IMR-90 (cell line): ENCODE measurements around the gene SLC38A11. TPM values are rescaled to one million over a fixed set of nuclear protein-coding genes. Genes with fewer than 3 reads are reported as not detected.
"Not testable (repeated sequence)": the region's sequence is repeated elsewhere in the genome, so short reads cannot be mapped to it uniquely, and the experiment has no call there.

Source experiments
- ATAC-seq: fragments of 200-7000 bp; cut with Tn5 transposase; 2 replicates; pipeline ENCODE4 v1.9.1; 2020; ENCODE audit warnings: low read depth, mild to moderate bottlenecking, moderate library complexity
- BruUV-seq: library from RNA; stranded (reverse); fragments of 400-500 nt; replicated peaks from 2 replicates; lab custom pipeline; 2021; lab: Mats Ljungman, UMichigan
- CTCF ChIA-PET: fragments of 300-600 bp; formaldehyde crosslinking; extraction: SDS; loops from one replicate; lab custom pipeline; 2021; ENCODE audit warnings: antibody characterized with exemption; lab: Yijun Ruan, JAX
- POLR2A ChIA-PET: fragments of 300-600 bp; sonication (Branson Sonifier 250); formaldehyde crosslinking; loops from one replicate; lab custom pipeline; 2022; ENCODE audit warnings: antibody characterized with exemption; ENCODE audit not compliant: unreplicated experiment; lab: Charles Lee
- DNase-seq: peaks from one replicate; pipeline ENCODE4 v3.0.0; 2013
- H2AFZ ChIP-seq: replicated peaks from 2 replicates; pipeline ENCODE3; 2013; ENCODE audit warnings: low read length, mild to moderate bottlenecking; ENCODE audit not compliant: poor library complexity
- H2AK5ac ChIP-seq: 2 replicates; pipeline ENCODE4 v1.6.1; 2013; ENCODE audit warnings: low read depth, low read length, inconsistent platforms
- H2AK9ac ChIP-seq: replicated peaks from 2 replicates; pipeline ENCODE3; 2013; ENCODE audit warnings: mild to moderate bottlenecking, low read depth, low read length, moderate library complexity; ENCODE audit not compliant: poor library complexity
- H2BK120ac ChIP-seq: 2 replicates; pipeline ENCODE4 v1.6.1; 2013; ENCODE audit warnings: low read depth, low read length, inconsistent platforms
- H2BK15ac ChIP-seq: 3 replicates; pipeline ENCODE4 v1.6.1; 2013; ENCODE audit warnings: low read depth, low read length, inconsistent platforms
- H2BK20ac ChIP-seq: 2 replicates; pipeline ENCODE4 v1.6.1; 2013; ENCODE audit warnings: low read depth, mild to moderate bottlenecking, inconsistent platforms, low read length, moderate library complexity
- H2BK5ac ChIP-seq: 2 replicates; pipeline ENCODE4 v1.6.1; 2013; ENCODE audit warnings: mild to moderate bottlenecking, low read depth, low read length, inconsistent platforms; ENCODE audit not compliant: poor library complexity, severe bottlenecking
- H3K14ac ChIP-seq: replicated peaks from 2 replicates; pipeline ENCODE4 v1.6.1; 2013; ENCODE audit warnings: low read depth, low read length, inconsistent platforms
- H3K18ac ChIP-seq: 2 replicates; pipeline ENCODE4 v1.6.1; 2013; ENCODE audit warnings: low read depth, low read length, control low read depth
- H3K23ac ChIP-seq: 2 replicates; pipeline ENCODE4 v1.6.1; 2013; ENCODE audit warnings: low read depth, low read length, inconsistent platforms
- H3K27ac ChIP-seq: 2 replicates; pipeline ENCODE4 v1.5.1; 2013; ENCODE audit warnings: mild to moderate bottlenecking, control low read depth, low read length; ENCODE audit not compliant: insufficient read depth
- H3K27me3 ChIP-seq: 2 replicates; pipeline ENCODE4 v1.6.1; 2013; ENCODE audit warnings: low read length; ENCODE audit not compliant: control insufficient read depth, insufficient read depth
- H3K36me3 ChIP-seq: 2 replicates; pipeline ENCODE4 v1.6.1; 2013; ENCODE audit warnings: low read length, mixed read lengths; ENCODE audit not compliant: control insufficient read depth, insufficient read depth
- H3K4ac ChIP-seq: 2 replicates; pipeline ENCODE4 v1.6.1; 2013; ENCODE audit warnings: low read depth, low read length, inconsistent platforms
- H3K4me1 ChIP-seq: 2 replicates; pipeline ENCODE4 v1.6.1; 2013; ENCODE audit warnings: low read length, mixed read lengths; ENCODE audit not compliant: control insufficient read depth, insufficient read depth
- H3K4me2 ChIP-seq: 2 replicates; pipeline ENCODE4 v1.6.1; 2013; ENCODE audit warnings: low read depth, mild to moderate bottlenecking, control low read depth, low read length, moderate library complexity
- H3K4me3 ChIP-seq: 2 replicates; pipeline ENCODE4 v1.5.1; 2013; ENCODE audit warnings: low read depth, mild to moderate bottlenecking, control low read depth, low read length, moderate library complexity; ENCODE audit not compliant: insufficient read depth
- H3K56ac ChIP-seq: 2 replicates; pipeline ENCODE4 v1.6.1; 2013; ENCODE audit warnings: low read length, inconsistent platforms; ENCODE audit not compliant: insufficient read depth; ENCODE audit errors: extremely low read depth
- H3K79me1 ChIP-seq, 2 experiments: 2 replicates each; pipeline ENCODE4 v1.6.1; 2013; ENCODE audit warnings: low read length in 2 of 2, inconsistent platforms in 1 of 2, low read depth in 1 of 2
- H3K9ac ChIP-seq: 2 replicates; pipeline ENCODE4 v1.6.1; 2013; ENCODE audit warnings: low read depth, low read length, control low read depth
- H3K9me1 ChIP-seq: 2 replicates; pipeline ENCODE4 v1.6.1; 2013; ENCODE audit warnings: low read length, inconsistent platforms; ENCODE audit not compliant: insufficient read depth
- H3K9me3 ChIP-seq: 2 replicates; pipeline ENCODE4 v1.6.1; 2013; ENCODE audit warnings: low read length; ENCODE audit not compliant: control insufficient read depth, insufficient read depth
- H4K20me1 ChIP-seq: 2 replicates; pipeline ENCODE4 v1.6.1; 2013; ENCODE audit warnings: low read length, inconsistent platforms; ENCODE audit not compliant: insufficient read depth
- H4K5ac ChIP-seq: 2 replicates; pipeline ENCODE4 v1.6.1; 2013; ENCODE audit warnings: mild to moderate bottlenecking, low read depth, low read length, control low read depth
- H4K8ac ChIP-seq, 2 experiments: 2 replicates each; pipeline ENCODE4 v1.6.1; 2013; ENCODE audit warnings: low read depth in 2 of 2, low read length in 2 of 2, control low read depth in 1 of 2, inconsistent platforms in 1 of 2
- H4K91ac ChIP-seq: 2 replicates; pipeline ENCODE4 v1.6.1; 2013; ENCODE audit warnings: low read depth, low read length, inconsistent platforms; ENCODE audit not compliant: insufficient read depth
- NFE2L2 ChIP-seq: fragments of 150-350 bp; IDR thresholded peaks from 2 replicates; pipeline ENCODE4 v1.6.1; 2016; ENCODE audit warnings: low read depth, mild to moderate bottlenecking, low read length
- WGBS, 2 experiments: methylation state at CpG; one replicate each; pipeline versions ENCODE4 v1.1.5 to v1.1.7; 2013; ENCODE audit warnings: missing lambda C conversion rate in 2 of 2; ENCODE audit not compliant: insufficient read length in 1 of 2; ENCODE audit errors: extremely low coverage in 2 of 2; 5-methylcytosine and 5-hydroxymethylcytosine counted together
- dilution Hi-C: fragments of 300-500 bp; cut with HindIII; formaldehyde crosslinking; loops from one replicate; pipeline ENCODE4 v1.14.3; 2018; ENCODE audit warnings: low sequenced_read_pairs; ENCODE audit not compliant: unreplicated experiment
- in situ Hi-C: fragments of 300-500 bp; cut with MboI; formaldehyde crosslinking; loops from 3 replicates; pipeline ENCODE4 v1.14.3; 2019; ENCODE audit warnings: low sequenced_read_pairs, inconsistent platforms, mixed read lengths
- intact Hi-C: fragments of 100-400 bp; cut with micrococcal nuclease; formaldehyde crosslinking; loops from 2 replicates; pipeline ENCODE4 v1.10.0; 2022
- polyA plus RNA-seq, 3 experiments: library from polyadenylated mRNA; depleted of rRNA; stranded (reverse); fragments of >200 nt; gene quantifications; 2 replicates each; pipeline ENCODE4 v1.2.3, GENCODE V29; 2012; ENCODE audit warnings: low replicate concordance in 1 of 3
- total RNA-seq: library from RNA; depleted of rRNA; stranded (reverse); fragments of >200 nt; gene quantifications from 2 replicates; pipeline ENCODE4 v1.2.3, GENCODE V29; 2012

SLC38A11 gene
- total and polyA plus RNA-seq, 2 of the 4 experiments (the other 2 are of a cell fraction), result 0.18 to 0.21 TPM

DNA sequence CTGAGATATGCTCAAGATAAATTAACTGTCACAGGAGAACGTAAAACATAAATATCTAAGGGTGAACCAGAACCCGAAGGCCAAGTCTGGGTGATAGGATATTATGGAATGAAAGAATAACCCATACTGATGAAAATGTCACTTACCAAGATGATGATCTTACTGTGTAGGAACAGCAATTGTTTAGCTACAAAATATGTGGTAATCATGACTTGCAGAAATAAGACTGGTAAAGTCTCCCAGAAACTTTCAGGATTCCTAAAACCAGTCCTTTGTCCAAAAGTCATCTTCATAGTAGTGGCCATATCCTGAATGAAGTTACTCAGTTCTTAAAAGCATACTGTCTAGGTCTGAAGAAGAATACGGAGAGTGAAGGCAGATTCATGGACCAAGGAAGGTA is 30.7 kb upstream of the SLC38A11 start:
- H2BK5ac ChIP-seq, CTCF ChIA-PET, DNase-seq, H3K27ac ChIP-seq, H3K23ac ChIP-seq, H3K14ac ChIP-seq, H2AK9ac ChIP-seq, H3K27me3 ChIP-seq, H3K9ac ChIP-seq, H3K36me3 ChIP-seq, H3K9me3 ChIP-seq, H3K4me2 ChIP-seq, H2AFZ ChIP-seq, H3K18ac ChIP-seq, POLR2A ChIA-PET, H2BK120ac ChIP-seq, H3K4ac ChIP-seq, H3K4me3 ChIP-seq, H4K91ac ChIP-seq, ATAC-seq, H3K56ac ChIP-seq, H3K79me1 ChIP-seq, in situ Hi-C loops, intact Hi-C loops, H2BK15ac ChIP-seq, H4K8ac ChIP-seq, H3K4me1 ChIP-seq, BruUV-seq, H4K20me1 ChIP-seq, H3K9me1 ChIP-seq, H4K5ac ChIP-seq, dilution Hi-C loops, H2AK5ac ChIP-seq: not testable (repeated sequence)
- WGBS, 2 experiments, result no CpG with 5 or more reads among the region's 3 CpGs
- H2BK20ac ChIP-seq, result peak overlapping the region; percentile 24; the same call in 1 of the 2 replicates
- peak; percentile 63; the same call in 1 of the 2 replicates for TF ChIP-seq NFE2L2
